Measurements from ENCODE around the gene CDK5RAP1.

- TF ChIP-seq ZNF384 (IDR thresholded peaks at IDR 0.05), result no peak
- no peak for TF ChIP-seq FOXA1 (IDR thresholded peaks at IDR 0.05)
- TF ChIP-seq HDGF (IDR thresholded peaks at IDR 0.05; ENCODE audit: borderline replicate concordance), result no peak
- no peak for TF ChIP-seq FOXM1 (IDR thresholded peaks at IDR 0.05; ENCODE audit: borderline replicate concordance)
- TF ChIP-seq SUZ12 (IDR thresholded peaks at IDR 0.05), result no peak
- TF ChIP-seq FOXK2 (IDR thresholded peaks at IDR 0.05), result no peak
- TF ChIP-seq TARDBP (IDR thresholded peaks at IDR 0.05), result no peak
- TF ChIP-seq BHLHE40 (IDR thresholded peaks at IDR 0.05; ENCODE audit: borderline replicate concordance), result no peak
- no peak for TF ChIP-seq ARNT (IDR thresholded peaks at IDR 0.05)
- TF ChIP-seq NFRKB (IDR thresholded peaks at IDR 0.05), result no peak
- no peak for TF ChIP-seq CTBP1 (IDR thresholded peaks at IDR 0.05; ENCODE audit: borderline replicate concordance)
- TF ChIP-seq LEF1 (IDR thresholded peaks at IDR 0.05; ENCODE audit: borderline replicate concordance), result no peak
- no peak for TF ChIP-seq SP1 (IDR thresholded peaks at IDR 0.05)
Measured at GRCh38 chr20:33334111-33334510, 67.2 kb downstream of the CDK5RAP1 start.
